ENCODE results near the gene GPER1.
A peak's percentile ranks its signal among the peaks of the same experiment; 100 is the strongest.

GPER1 gene

DNA sequence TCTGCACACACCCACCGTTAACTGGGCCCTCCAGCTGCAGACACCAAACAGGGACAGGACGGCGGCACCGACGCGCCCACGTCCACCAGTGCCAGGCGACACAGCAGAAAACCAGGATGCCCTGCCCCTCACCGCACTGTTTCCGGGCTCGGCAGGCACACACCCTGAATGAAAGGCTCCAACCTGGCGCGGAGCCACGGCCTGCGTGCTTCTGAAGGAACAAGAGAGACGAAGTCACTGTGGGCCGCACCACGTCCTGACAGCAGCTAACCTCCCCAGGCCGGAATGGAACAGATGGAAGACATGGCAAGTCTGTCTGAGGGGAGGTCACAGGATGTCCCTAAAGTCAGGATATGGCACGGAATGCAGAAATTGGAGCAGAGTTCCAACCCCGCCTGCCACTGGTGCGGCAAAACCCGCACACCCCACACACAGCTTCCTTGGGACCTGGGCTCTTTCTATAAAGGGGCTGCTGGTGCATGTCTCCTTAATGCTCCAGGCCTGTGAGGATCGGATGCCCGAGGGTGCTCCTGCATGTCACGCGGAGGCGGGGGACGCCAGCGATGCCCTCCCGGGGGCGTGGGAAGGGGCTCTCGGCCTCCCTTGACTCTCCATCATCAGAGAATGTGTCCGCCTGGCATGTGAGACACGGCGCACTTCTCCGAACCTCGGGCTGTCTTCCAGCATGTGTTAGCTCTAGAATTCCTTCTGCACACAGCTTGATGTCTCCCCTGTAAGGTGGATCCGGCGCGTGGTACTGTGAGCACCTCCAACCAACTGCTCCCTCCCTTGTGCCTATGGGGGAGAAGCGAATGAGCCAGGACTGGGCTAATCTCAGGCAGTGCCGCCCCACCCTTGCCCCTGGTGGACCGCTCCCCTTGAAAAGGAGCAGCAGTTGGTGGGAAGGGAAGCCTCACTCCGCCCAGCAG is 3.9 kb upstream of the GPER1 start:
- in situ Hi-C loops (cut with HindIII; ENCODE audit: low sequenced_read_pairs) = no loop called here
- TF ChIP-seq, protein P1, sequence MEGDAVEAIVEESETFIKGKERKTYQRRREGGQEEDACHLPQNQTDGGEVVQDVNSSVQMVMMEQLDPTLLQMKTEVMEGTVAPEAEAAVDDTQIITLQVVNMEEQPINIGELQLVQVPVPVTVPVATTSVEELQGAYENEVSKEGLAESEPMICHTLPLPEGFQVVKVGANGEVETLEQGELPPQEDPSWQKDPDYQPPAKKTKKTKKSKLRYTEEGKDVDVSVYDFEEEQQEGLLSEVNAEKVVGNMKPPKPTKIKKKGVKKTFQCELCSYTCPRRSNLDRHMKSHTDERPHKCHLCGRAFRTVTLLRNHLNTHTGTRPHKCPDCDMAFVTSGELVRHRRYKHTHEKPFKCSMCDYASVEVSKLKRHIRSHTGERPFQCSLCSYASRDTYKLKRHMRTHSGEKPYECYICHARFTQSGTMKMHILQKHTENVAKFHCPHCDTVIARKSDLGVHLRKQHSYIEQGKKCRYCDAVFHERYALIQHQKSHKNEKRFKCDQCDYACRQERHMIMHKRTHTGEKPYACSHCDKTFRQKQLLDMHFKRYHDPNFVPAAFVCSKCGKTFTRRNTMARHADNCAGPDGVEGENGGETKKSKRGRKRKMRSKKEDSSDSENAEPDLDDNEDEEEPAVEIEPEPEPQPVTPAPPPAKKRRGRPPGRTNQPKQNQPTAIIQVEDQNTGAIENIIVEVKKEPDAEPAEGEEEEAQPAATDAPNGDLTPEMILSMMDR (IDR thresholded peaks at IDR 0.05; ENCODE audit: low read depth, low read length) = no peak
- no peak for DNase-seq (ENCODE audit: low read depth, low spot score)
- H3K4me3 ChIP-seq (ENCODE audit: low read depth, low read length) = no peak overlapping the region

DNA sequence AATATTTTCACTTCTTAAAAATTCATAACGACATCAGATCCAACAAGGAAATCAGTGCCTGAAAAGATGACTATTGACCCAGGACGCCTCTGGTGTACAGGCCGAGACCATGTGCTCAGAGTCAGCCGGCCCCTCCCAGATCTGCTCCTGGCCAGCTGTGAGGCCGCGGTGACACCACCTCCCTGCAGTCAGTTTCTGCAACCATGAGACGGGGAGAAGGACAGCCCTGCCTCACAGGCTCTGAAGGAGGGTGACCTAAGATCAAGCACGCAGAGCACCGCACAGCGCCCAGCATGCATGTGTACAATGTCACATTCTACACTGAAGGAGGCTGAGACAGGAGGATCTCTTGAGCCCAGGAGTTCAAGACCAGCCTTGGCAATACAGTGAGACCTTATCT is 2.6 kb upstream of the GPER1 start:
- in situ Hi-C loops (cut with HindIII; ENCODE audit: low sequenced_read_pairs) = no loop called here
- DNase-seq (ENCODE audit: low read depth, low spot score) = no peak
- no peak overlapping the region for H3K4me3 ChIP-seq (ENCODE audit: low read depth, low read length)
- TF ChIP-seq, protein P1 (IDR thresholded peaks at IDR 0.05; ENCODE audit: low read depth, low read length) = no peak

DNA sequence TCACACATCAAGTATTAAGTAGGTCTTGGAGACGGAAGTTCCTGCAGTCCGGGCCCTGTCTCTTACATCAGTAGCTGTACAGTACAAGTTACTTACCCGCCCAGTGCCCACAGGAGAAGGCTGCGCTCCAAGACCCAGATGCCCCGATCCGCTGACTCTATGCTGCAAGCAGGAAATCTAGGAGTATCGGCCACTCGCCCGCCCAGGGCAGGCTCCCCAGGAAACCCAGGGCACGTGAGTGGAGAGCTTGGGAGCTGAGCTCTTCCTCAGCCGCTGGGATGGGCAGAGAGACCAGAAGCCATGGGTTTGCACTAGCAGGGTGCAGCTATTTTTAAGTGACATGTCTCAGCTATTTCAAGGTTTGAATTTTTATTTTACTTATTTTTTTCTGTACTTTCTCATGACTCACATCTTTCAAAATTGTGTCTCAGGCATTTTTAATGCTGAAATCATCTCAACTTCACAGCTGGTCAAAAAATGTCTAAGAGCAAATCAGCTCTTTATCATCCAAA is 1.9 kb upstream of the GPER1 start:
- DNase-seq (ENCODE audit: low read depth, low spot score) = no peak
- H3K4me3 ChIP-seq (ENCODE audit: low read depth, low read length) = no peak overlapping the region
- in situ Hi-C loops (cut with HindIII; ENCODE audit: low sequenced_read_pairs) = no loop called here
- TF ChIP-seq, protein P1 (IDR thresholded peaks at IDR 0.05; ENCODE audit: low read depth, low read length) = no peak

DNA sequence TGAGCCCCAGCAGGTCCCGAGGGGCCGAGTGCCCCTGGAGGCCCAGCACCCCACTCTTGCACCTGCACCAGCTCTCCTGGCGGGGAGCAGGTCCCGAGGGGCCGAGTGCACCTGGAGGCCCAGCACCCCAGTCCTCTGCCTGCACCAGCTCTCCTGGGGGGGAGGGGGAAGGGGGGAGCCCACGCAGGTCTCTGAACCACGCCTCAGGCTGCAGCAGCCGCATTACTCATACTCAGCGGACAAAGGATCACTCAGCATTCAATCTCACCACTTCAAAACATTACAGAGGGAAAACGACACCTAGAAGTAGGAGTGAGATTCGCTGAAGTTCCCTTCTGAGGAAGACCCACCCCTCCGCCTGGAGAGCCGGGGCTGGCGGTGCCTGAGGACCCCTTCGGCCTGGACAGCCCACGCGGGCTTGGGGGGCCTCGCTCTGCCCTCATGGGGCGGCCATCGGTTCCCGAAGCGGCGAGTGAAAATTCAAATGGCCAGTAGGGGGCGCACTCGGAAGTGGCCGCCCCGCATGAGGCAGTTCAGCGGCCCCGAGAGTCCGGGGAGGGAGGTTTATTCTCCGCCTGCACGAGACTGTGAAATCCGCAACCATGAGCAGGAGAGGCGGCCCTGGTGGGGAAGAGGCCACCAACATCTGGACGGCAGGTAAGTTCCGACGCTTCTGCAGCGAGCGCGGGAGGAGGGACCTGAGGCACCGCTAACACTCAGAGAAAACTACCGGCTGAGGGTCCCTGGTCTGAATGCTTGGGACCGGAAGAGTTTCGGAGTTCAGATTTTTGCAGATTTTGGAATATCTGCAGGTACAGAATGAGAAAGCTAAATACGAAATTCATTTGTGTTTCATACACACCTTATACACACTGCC is 1.1 kb upstream of the GPER1 start:
- DNase-seq (ENCODE audit: low read depth, low spot score) = peak; percentile 52
- in situ Hi-C loops (cut with HindIII; ENCODE audit: low sequenced_read_pairs) = no loop called here
- peak overlapping the region; percentile 35 for H3K4me3 ChIP-seq (ENCODE audit: low read depth, low read length)
- TF ChIP-seq, protein P1 (IDR thresholded peaks at IDR 0.05; ENCODE audit: low read depth, low read length) = peak; percentile 85

DNA sequence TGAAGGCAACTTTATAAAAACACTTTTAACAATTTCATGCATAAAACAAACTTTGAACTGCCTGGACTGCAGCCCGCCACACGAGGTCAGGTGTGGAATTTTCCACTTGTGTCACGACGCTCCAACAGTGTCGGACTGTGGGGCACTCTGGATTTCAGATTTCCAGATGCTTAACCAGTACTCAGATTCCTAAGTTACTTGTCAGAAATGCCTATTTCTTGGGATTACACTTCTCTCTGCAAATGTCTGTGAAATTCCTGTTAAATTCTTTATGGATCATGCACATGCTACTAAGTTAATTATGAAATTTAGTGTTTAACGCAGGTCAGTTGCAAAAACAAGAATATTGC is 473 bp upstream of the GPER1 start:
- peak overlapping the region; percentile 35 for H3K4me3 ChIP-seq (ENCODE audit: low read depth, low read length)
- peak; percentile 17 for DNase-seq (ENCODE audit: low read depth, low spot score)
- in situ Hi-C loops (cut with HindIII; ENCODE audit: low sequenced_read_pairs) = no loop called here
- TF ChIP-seq, protein P1 (IDR thresholded peaks at IDR 0.05; ENCODE audit: low read depth, low read length) = no peak

DNA sequence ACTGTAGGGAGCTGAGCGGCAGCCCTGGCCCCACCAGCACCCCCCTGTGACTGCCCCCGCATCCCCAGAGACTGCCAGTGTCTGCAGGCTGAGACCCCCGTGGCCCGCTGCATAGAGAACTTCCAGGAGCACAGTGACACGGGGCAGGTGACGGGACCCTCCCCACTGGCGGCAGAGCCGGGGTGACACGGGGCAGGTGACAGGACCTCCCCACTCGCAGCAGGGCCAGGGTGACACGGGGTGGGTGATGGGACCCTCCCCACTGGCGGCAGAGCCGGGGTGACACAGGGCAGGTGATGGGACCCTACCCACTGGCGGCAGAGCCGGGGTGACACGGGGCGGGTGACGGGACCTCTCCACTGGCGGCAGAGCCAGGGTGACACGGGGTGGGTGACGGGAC is 2.3 kb downstream of the GPER1 start:
- in situ Hi-C loops (cut with HindIII; ENCODE audit: low sequenced_read_pairs) = no loop called here
- DNase-seq (ENCODE audit: low read depth, low spot score) = no peak
- TF ChIP-seq, protein P1 (IDR thresholded peaks at IDR 0.05; ENCODE audit: low read depth, low read length) = no peak
- H3K4me3 ChIP-seq (ENCODE audit: low read depth, low read length) = no peak overlapping the region
